ENCODE measurements around the gene KRTAP4-12.
"Not testable (repeated sequence)": the region's sequence is repeated elsewhere in the genome, so short reads cannot be mapped to it uniquely, and the experiment has no call there.

Gene KRTAP4-12

GRCh38 chr17:41148971-41149651 lies 25.1 kb upstream of the KRTAP4-12 start:
- H3K9ac ChIP-seq (ENCODE audit: low read depth, low read length); H3K27me3 ChIP-seq (ENCODE audit: control insufficient read depth, insufficient read depth, low read length); H3K4me3 ChIP-seq (ENCODE audit: low read depth, low read length); H3K4me1 ChIP-seq (ENCODE audit: control insufficient read depth, insufficient read depth, low read length); H3K36me3 ChIP-seq (ENCODE audit: control insufficient read depth, insufficient read depth, low read length); H3K9me3 ChIP-seq (ENCODE audit: control insufficient read depth, insufficient read depth, low read length); H3K27ac ChIP-seq (ENCODE audit: low read depth, low read length): not testable (repeated sequence)

- no peaks in the 10 kb centered on the region for H3K27me3 ChIP-seq (ENCODE audit: control insufficient read depth, insufficient read depth, low read length)
- no peak overlapping the region for H3K27ac ChIP-seq (ENCODE audit: low read depth, low read length)
- H3K4me1 ChIP-seq (ENCODE audit: control insufficient read depth, insufficient read depth, low read length) = 0 out of 2 replicates have a peak, but pooled peaks cover 4% of the 10 kb centered on the region
- H3K9me3 ChIP-seq (ENCODE audit: control insufficient read depth, insufficient read depth, low read length) = peaks cover 9% of the 10 kb centered on the region
- H3K36me3 ChIP-seq (ENCODE audit: control insufficient read depth, insufficient read depth, low read length) = no peaks in the 10 kb centered on the region
- H3K9ac ChIP-seq (ENCODE audit: low read depth, low read length) = no peak overlapping the region
- H3K4me3 ChIP-seq (ENCODE audit: low read depth, low read length) = no peak overlapping the region
Observed at GRCh38 chr17:41147531-41148204, 23.7 kb upstream of the KRTAP4-12 start.

GRCh38 chr17:41145261-41145660 lies 21.3 kb upstream of the KRTAP4-12 start:
- Histone ChIP-seq H3K9ac (ENCODE audit: low read depth, low read length) (no peak overlapping the region), H3K4me1 (ENCODE audit: control insufficient read depth, insufficient read depth, low read length) (0 out of 2 replicates have a peak, but pooled peaks cover 4% of the 10 kb centered on the region), H3K9me3 (ENCODE audit: control insufficient read depth, insufficient read depth, low read length) (peaks cover 9% of the 10 kb centered on the region), H3K27me3 (ENCODE audit: control insufficient read depth, insufficient read depth, low read length) (no peaks in the 10 kb centered on the region), H3K27ac (ENCODE audit: low read depth, low read length) (no peak overlapping the region), H3K4me3 (ENCODE audit: low read depth, low read length) (no peak overlapping the region), H3K36me3 (ENCODE audit: control insufficient read depth, insufficient read depth, low read length) (no peaks in the 10 kb centered on the region)

GRCh38 chr17:41144846-41145245 lies 20.9 kb upstream of the KRTAP4-12 start:
- Histone ChIP-seq H3K27ac (ENCODE audit: low read depth, low read length) (no peak overlapping the region), H3K4me1 (ENCODE audit: control insufficient read depth, insufficient read depth, low read length) (0 out of 2 replicates have a peak, but pooled peaks cover 4% of the 10 kb centered on the region), H3K4me3 (ENCODE audit: low read depth, low read length) (no peak overlapping the region), H3K36me3 (ENCODE audit: control insufficient read depth, insufficient read depth, low read length) (no peaks in the 10 kb centered on the region), H3K27me3 (ENCODE audit: control insufficient read depth, insufficient read depth, low read length) (no peaks in the 10 kb centered on the region), H3K9ac (ENCODE audit: low read depth, low read length) (no peak overlapping the region), H3K9me3 (ENCODE audit: control insufficient read depth, insufficient read depth, low read length) (peaks cover 9% of the 10 kb centered on the region)

GRCh38 chr17:41141361-41141760 lies 17.4 kb upstream of the KRTAP4-12 start:
- H3K27ac ChIP-seq (ENCODE audit: low read depth, low read length) = no peak overlapping the region
- H3K4me3 ChIP-seq (ENCODE audit: low read depth, low read length) = no peak overlapping the region

GRCh38 chr17:41140360-41141131 lies 16.6 kb upstream of the KRTAP4-12 start, which contains the start of gene KRTAP4-6:
Gene KRTAP4-6 (minus strand): TSS chr17:41140544. CDS start chr17:41140487, 57 bp downstream.
- H3K9ac ChIP-seq (ENCODE audit: low read depth, low read length) = no peak within 1 kb of the TSS
- H3K27ac ChIP-seq (ENCODE audit: low read depth, low read length) = no peak within 1 kb of the TSS
- peaks cover 9% of the 10 kb centered on the region for H3K9me3 ChIP-seq (ENCODE audit: control insufficient read depth, insufficient read depth, low read length)
- H3K27me3 ChIP-seq (ENCODE audit: control insufficient read depth, insufficient read depth, low read length) = no peaks in the 10 kb centered on the region
- H3K4me1 ChIP-seq (ENCODE audit: control insufficient read depth, insufficient read depth, low read length) = no peaks in the 10 kb centered on the region
- no peak within 1 kb of the TSS for H3K4me3 ChIP-seq (ENCODE audit: low read depth, low read length)
- no peaks in the 10 kb centered on the region for H3K36me3 ChIP-seq (ENCODE audit: control insufficient read depth, insufficient read depth, low read length)

More at GRCh38 chr17:41141361-41141760, 17.4 kb upstream of the KRTAP4-12 start:
- Histone ChIP-seq H3K4me1 (ENCODE audit: control insufficient read depth, insufficient read depth, low read length) (0 out of 2 replicates have a peak, but pooled peaks cover 1% of the 10 kb centered on the region), H3K27me3 (ENCODE audit: control insufficient read depth, insufficient read depth, low read length) (no peaks in the 10 kb centered on the region), H3K36me3 (ENCODE audit: control insufficient read depth, insufficient read depth, low read length) (no peaks in the 10 kb centered on the region), H3K9ac (ENCODE audit: low read depth, low read length) (no peak overlapping the region), H3K9me3 (ENCODE audit: control insufficient read depth, insufficient read depth, low read length) (peaks cover 9% of the 10 kb centered on the region)

GRCh38 chr17:41139865-41140264 lies 15.9 kb upstream of the KRTAP4-12 start:
- not testable (repeated sequence) for H3K27me3 ChIP-seq (ENCODE audit: control insufficient read depth, insufficient read depth, low read length); H3K36me3 ChIP-seq (ENCODE audit: control insufficient read depth, insufficient read depth, low read length); H3K4me1 ChIP-seq (ENCODE audit: control insufficient read depth, insufficient read depth, low read length); H3K9ac ChIP-seq (ENCODE audit: low read depth, low read length); H3K9me3 ChIP-seq (ENCODE audit: control insufficient read depth, insufficient read depth, low read length); H3K27ac ChIP-seq (ENCODE audit: low read depth, low read length); H3K4me3 ChIP-seq (ENCODE audit: low read depth, low read length)

- Histone ChIP-seq H3K4me3 (ENCODE audit: low read depth, low read length) (no peak overlapping the region), H3K4me1 (ENCODE audit: control insufficient read depth, insufficient read depth, low read length) (no peaks in the 10 kb centered on the region), H3K27ac (ENCODE audit: low read depth, low read length) (no peak overlapping the region), H3K9me3 (ENCODE audit: control insufficient read depth, insufficient read depth, low read length) (no peaks in the 10 kb centered on the region), H3K9ac (ENCODE audit: low read depth, low read length) (no peak overlapping the region), H3K36me3 (ENCODE audit: control insufficient read depth, insufficient read depth, low read length) (no peaks in the 10 kb centered on the region), H3K27me3 (ENCODE audit: control insufficient read depth, insufficient read depth, low read length) (no peaks in the 10 kb centered on the region)
Observed at GRCh38 chr17:41133880-41134735, 10.1 kb upstream of the KRTAP4-12 start.

- Histone ChIP-seq H3K27me3 (ENCODE audit: control insufficient read depth, insufficient read depth, low read length) (no peaks in the 10 kb centered on the region), H3K9ac (ENCODE audit: low read depth, low read length) (no peak overlapping the region), H3K36me3 (ENCODE audit: control insufficient read depth, insufficient read depth, low read length) (no peaks in the 10 kb centered on the region), H3K4me3 (ENCODE audit: low read depth, low read length) (no peak overlapping the region), H3K4me1 (ENCODE audit: control insufficient read depth, insufficient read depth, low read length) (no peaks in the 10 kb centered on the region), H3K9me3 (ENCODE audit: control insufficient read depth, insufficient read depth, low read length) (no peaks in the 10 kb centered on the region), H3K27ac (ENCODE audit: low read depth, low read length) (no peak overlapping the region)
Observed at GRCh38 chr17:41131979-41132378, 8.0 kb upstream of the KRTAP4-12 start.

- Histone ChIP-seq H3K9ac (ENCODE audit: low read depth, low read length) (no peak overlapping the region), H3K36me3 (ENCODE audit: control insufficient read depth, insufficient read depth, low read length) (no peaks in the 10 kb centered on the region), H3K9me3 (ENCODE audit: control insufficient read depth, insufficient read depth, low read length) (peaks cover 3% of the 10 kb centered on the region; the same call in 1 of the 2 replicates), H3K27me3 (ENCODE audit: control insufficient read depth, insufficient read depth, low read length) (no peaks in the 10 kb centered on the region), H3K27ac (ENCODE audit: low read depth, low read length) (no peak overlapping the region), H3K4me1 (ENCODE audit: control insufficient read depth, insufficient read depth, low read length) (no peaks in the 10 kb centered on the region), H3K4me3 (ENCODE audit: low read depth, low read length) (no peak overlapping the region)
Observed at GRCh38 chr17:41127371-41127770, 3.4 kb upstream of the KRTAP4-12 start.
